Loucy (cell line): ENCODE results near the gene PKDCC.

ENCODE experiments used
- EZH2phosphoT487 ChIP-seq: fragments of 200-600 bp; IDR thresholded peaks from 2 replicates; pipeline ENCODE4 v1.6.1; 2018; ENCODE audit warnings: antibody characterized with exemption, mild to moderate bottlenecking, moderate library complexity, borderline replicate concordance
- TF ChIP-seq, protein P1 (sequence below): fragments of 200-600 bp; sonication (generic); conservative IDR thresholded peaks from 2 replicates; pipeline ENCODE4 v1.5.1; 2014; ENCODE audit warnings: mild to moderate bottlenecking, antibody characterized with exemption, low read length

DNA sequence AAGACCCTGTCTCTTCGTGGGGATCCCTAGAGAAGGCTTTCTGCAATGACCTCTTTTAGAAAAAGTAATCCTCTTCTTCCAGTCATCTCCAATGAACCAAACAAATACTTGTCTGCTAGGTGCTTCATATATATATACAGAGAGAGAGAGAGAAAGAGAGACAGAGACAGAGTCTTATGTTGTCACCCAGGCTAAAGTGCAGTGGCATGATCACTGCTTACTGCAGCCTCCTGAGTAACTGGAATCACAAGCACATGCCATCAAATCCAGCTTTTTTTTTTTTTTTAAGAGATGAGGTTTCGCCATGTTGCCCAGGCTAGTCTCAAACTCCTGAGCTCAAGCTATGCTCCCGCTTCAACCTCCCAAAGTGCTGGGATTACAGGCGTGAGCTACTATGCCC lies 18.6 kb upstream of the PKDCC start:
- TF ChIP-seq, protein P1, sequence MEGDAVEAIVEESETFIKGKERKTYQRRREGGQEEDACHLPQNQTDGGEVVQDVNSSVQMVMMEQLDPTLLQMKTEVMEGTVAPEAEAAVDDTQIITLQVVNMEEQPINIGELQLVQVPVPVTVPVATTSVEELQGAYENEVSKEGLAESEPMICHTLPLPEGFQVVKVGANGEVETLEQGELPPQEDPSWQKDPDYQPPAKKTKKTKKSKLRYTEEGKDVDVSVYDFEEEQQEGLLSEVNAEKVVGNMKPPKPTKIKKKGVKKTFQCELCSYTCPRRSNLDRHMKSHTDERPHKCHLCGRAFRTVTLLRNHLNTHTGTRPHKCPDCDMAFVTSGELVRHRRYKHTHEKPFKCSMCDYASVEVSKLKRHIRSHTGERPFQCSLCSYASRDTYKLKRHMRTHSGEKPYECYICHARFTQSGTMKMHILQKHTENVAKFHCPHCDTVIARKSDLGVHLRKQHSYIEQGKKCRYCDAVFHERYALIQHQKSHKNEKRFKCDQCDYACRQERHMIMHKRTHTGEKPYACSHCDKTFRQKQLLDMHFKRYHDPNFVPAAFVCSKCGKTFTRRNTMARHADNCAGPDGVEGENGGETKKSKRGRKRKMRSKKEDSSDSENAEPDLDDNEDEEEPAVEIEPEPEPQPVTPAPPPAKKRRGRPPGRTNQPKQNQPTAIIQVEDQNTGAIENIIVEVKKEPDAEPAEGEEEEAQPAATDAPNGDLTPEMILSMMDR: no peak
- no peak for TF ChIP-seq EZH2phosphoT487
